ENCODE measurements around the gene ZNF202.

DNA sequence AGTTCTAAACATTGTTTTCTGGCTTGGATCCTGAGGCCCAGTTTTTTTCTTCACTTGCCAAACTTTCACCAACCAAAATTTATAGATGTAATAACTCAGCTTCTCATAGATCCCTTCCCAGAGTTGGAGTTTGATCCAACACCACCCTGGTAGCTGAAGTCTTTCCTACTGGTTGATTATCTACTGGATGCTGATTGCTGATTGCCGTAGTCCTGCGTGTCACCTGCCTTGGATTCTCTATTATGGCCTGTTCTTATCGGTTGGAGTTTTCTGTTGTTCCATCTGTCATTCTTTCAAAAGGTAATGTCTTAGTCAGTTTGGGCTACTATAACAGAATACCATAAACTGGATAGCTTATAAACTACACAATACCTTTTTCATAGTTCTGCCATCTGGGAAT, 30.2 kb upstream of the ZNF202 start:
- TF ChIP-seq, protein P1, sequence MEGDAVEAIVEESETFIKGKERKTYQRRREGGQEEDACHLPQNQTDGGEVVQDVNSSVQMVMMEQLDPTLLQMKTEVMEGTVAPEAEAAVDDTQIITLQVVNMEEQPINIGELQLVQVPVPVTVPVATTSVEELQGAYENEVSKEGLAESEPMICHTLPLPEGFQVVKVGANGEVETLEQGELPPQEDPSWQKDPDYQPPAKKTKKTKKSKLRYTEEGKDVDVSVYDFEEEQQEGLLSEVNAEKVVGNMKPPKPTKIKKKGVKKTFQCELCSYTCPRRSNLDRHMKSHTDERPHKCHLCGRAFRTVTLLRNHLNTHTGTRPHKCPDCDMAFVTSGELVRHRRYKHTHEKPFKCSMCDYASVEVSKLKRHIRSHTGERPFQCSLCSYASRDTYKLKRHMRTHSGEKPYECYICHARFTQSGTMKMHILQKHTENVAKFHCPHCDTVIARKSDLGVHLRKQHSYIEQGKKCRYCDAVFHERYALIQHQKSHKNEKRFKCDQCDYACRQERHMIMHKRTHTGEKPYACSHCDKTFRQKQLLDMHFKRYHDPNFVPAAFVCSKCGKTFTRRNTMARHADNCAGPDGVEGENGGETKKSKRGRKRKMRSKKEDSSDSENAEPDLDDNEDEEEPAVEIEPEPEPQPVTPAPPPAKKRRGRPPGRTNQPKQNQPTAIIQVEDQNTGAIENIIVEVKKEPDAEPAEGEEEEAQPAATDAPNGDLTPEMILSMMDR (IDR thresholded peaks at IDR 0.05; ENCODE audit: low read depth, low read length, poor library complexity, severe bottlenecking): no peak
- no peak for TF ChIP-seq EZH2phosphoT487 (IDR thresholded peaks at IDR 0.05; ENCODE audit: borderline replicate concordance, low read length)

All from DOHH2 (cell line).